CD4-positive, alpha-beta memory T cell (primary cell): ENCODE data around the gene TMEM119. TPM values are rescaled to one million over a fixed set of nuclear protein-coding genes. Genes with fewer than 3 reads are reported as not detected.
A peak's percentile ranks its signal among the peaks of the same experiment; 100 is the strongest.

Experiments
- CTCF ChIA-PET: fragments of 350-600 bp; sonication (Branson Sonifier 250); formaldehyde crosslinking; loops from one replicate; lab custom pipeline; 2021; ENCODE audit warnings: inconsistent platforms; ENCODE audit not compliant: partially characterized antibody; lab: Charles Lee
- POLR2A ChIA-PET: fragments of 350-600 bp; sonication (Branson Sonifier 250); formaldehyde crosslinking; loops from one replicate; lab custom pipeline; 2021; ENCODE audit not compliant: partially characterized antibody; lab: Charles Lee
- DNase-seq, 5 donors: peaks; one replicate each; pipeline versions ENCODE4 v3.0.0 to v3.0.0-alpha.2; 2020 to 2022; ENCODE audit warnings: mixed read lengths in 1 of 5
- H3K27ac ChIP-seq: one replicate; pipeline ENCODE4 v1.7.0; 2013; ENCODE audit warnings: low read depth, low read length
- H3K27me3 ChIP-seq: 2 replicates; pipeline ENCODE4 v1.7.0; 2013; ENCODE audit warnings: mild to moderate bottlenecking, low read length, moderate library complexity; ENCODE audit not compliant: insufficient read depth
- H3K36me3 ChIP-seq: 2 replicates; pipeline ENCODE4 v1.7.0; 2013; ENCODE audit warnings: mild to moderate bottlenecking, low read length, moderate library complexity; ENCODE audit not compliant: insufficient read depth
- H3K4me1 ChIP-seq: 2 replicates; pipeline ENCODE4 v1.7.0; 2013; ENCODE audit warnings: mild to moderate bottlenecking, low read length, moderate library complexity; ENCODE audit not compliant: insufficient read depth
- H3K4me3 ChIP-seq, 2 donors: one replicate each; pipeline ENCODE4 v1.7.0; 2013; ENCODE audit warnings: low read length in 2 of 2, mild to moderate bottlenecking in 1 of 2
- H3K9me3 ChIP-seq, 2 donors: one replicate each; pipeline ENCODE4 v1.7.0; 2013; ENCODE audit warnings: low read length in 2 of 2, control low read depth in 1 of 2; ENCODE audit not compliant: control insufficient read depth in 1 of 2
- H3K27ac Mint-ChIP-seq, 7 donors: one replicate each; pipeline ENCODE4 v1.8.0; 2020 to 2021; ENCODE audit warnings: mixed read lengths in 7 of 7, mild to moderate bottlenecking in 6 of 7, inconsistent platforms in 3 of 7, moderate library complexity in 3 of 7
- H3K27me3 Mint-ChIP-seq, 2 donors: one replicate each; pipeline ENCODE4 v1.8.0; 2020 to 2021; ENCODE audit warnings: mixed read lengths in 2 of 2
- H3K36me3 Mint-ChIP-seq, 2 donors: one replicate each; pipeline ENCODE4 v1.8.0; 2020 to 2021; ENCODE audit warnings: mixed read lengths in 2 of 2, inconsistent platforms in 1 of 2, mild to moderate bottlenecking in 1 of 2
- H3K4me1 Mint-ChIP-seq, 4 donors: one replicate each; pipeline ENCODE4 v1.8.0; 2020 to 2021; ENCODE audit warnings: mixed read lengths in 4 of 4, mild to moderate bottlenecking in 1 of 4
- H3K4me3 Mint-ChIP-seq, 8 donors: one replicate each; pipeline ENCODE4 v1.8.0; 2020 to 2021; ENCODE audit warnings: mixed read lengths in 8 of 8, mild to moderate bottlenecking in 7 of 8, moderate library complexity in 6 of 8, inconsistent platforms in 3 of 8
- H3K9me3 Mint-ChIP-seq, 8 donors: one replicate each; pipeline ENCODE4 v1.8.0; 2020 to 2021; ENCODE audit warnings: mixed read lengths in 8 of 8, mild to moderate bottlenecking in 5 of 8, inconsistent platforms in 3 of 8, moderate library complexity in 1 of 8
- intact Hi-C: fragments of 100-400 bp; cut with micrococcal nuclease; formaldehyde crosslinking; loops from one replicate; pipeline ENCODE4 v1.15.1; 2023
- polyA plus RNA-seq, 2 donors: library from polyadenylated mRNA; unstranded; fragments of 300-500 nt; fragmentation: Illumina TruSeq; gene quantifications; one replicate each; pipeline ENCODE4 v1.2.3, GENCODE V29; 2021
- total RNA-seq, 2 experiments: library from RNA; stranded (reverse); gene quantifications; one replicate each; pipeline ENCODE4 v1.2.3, GENCODE V29; 2021

TMEM119 gene
- total and polyA plus RNA-seq, 4 experiments from 2014 or later, result 0.30 to 0.58 (median 0.42) TPM; not detected in 1

GRCh38 chr12:108572166-108572790, 25.6 kb downstream of the TMEM119 start:
- POLR2A ChIA-PET, result interaction anchor here (3.3 to 14.6 kb wide), 2 partner anchors 10 to 62 kb away, joined by 14 to 245 read pairs; partner anchors contain the start of genes ISCU, SART3 and SELPLG
- no peaks in the 10 kb centered on the region for H3K27me3 ChIP-seq
- Mint-ChIP-seq H3K9me3 (no peaks in the 10 kb centered on the region), H3K27ac (peak overlapping the region; percentile 45 to 91 (median 84)), H3K36me3 (peaks cover 20 to 27% of the 10 kb centered on the region in 2 donors), H3K4me1 (peaks cover 42 to 79% (median 65%) of the 10 kb centered on the region in 4 donors), H3K27me3 (no peaks in the 10 kb centered on the region), H3K4me3 (peak overlapping the region in 4 of 8 donors; percentile 2 to 29 (median 7))
- CTCF ChIA-PET, result interaction anchor here (1.1 to 17.1 kb wide), 5 partner anchors 8 to 232 kb away, joined by 3 to 339 read pairs (median 8); partner anchors contain the start of gene ISCU
- peaks cover 7% of the 10 kb centered on the region for H3K36me3 ChIP-seq
- H3K4me3 ChIP-seq, result no peak overlapping the region
- peak overlapping the region; percentile 16 for H3K27ac ChIP-seq
- H3K9me3 ChIP-seq, result no peaks in the 10 kb centered on the region
- intact Hi-C loops, result no loop called here
- peaks cover 82% of the 10 kb centered on the region for H3K4me1 ChIP-seq
- DNase-seq, result no peak

GRCh38 chr12:108571609-108572165, 26.2 kb downstream of the TMEM119 start:
- Histone ChIP-seq H3K9me3 (no peaks in the 10 kb centered on the region), H3K27me3 (no peaks in the 10 kb centered on the region), H3K4me3 (no peak overlapping the region), H3K4me1 (peaks cover 83% of the 10 kb centered on the region), H3K36me3 (peaks cover 13% of the 10 kb centered on the region), H3K27ac (peak overlapping the region; percentile 16)
- Mint-ChIP-seq H3K9me3 (no peaks in the 10 kb centered on the region), H3K27me3 (no peaks in the 10 kb centered on the region), H3K4me3 (no peak overlapping the region), H3K4me1 (peaks cover 42 to 82% (median 69%) of the 10 kb centered on the region in 4 donors), H3K27ac (peak overlapping the region; percentile 16 to 91 (median 88)), H3K36me3 (peaks cover 26 to 33% of the 10 kb centered on the region in 2 donors)
- intact Hi-C loops, result no loop called here
- CTCF ChIA-PET, result interaction anchor here (1.3 to 17.1 kb wide), 7 partner anchors 8 to 382 kb away, joined by 3 to 339 read pairs (median 8); partner anchors contain the start of genes ISCU and SART3
- POLR2A ChIA-PET, result interaction anchor here (1.5 to 14.6 kb wide), 2 partner anchors 9 to 63 kb away, joined by 4 to 245 read pairs; partner anchors contain the start of genes ISCU and SELPLG
- no peak for DNase-seq

DNA sequence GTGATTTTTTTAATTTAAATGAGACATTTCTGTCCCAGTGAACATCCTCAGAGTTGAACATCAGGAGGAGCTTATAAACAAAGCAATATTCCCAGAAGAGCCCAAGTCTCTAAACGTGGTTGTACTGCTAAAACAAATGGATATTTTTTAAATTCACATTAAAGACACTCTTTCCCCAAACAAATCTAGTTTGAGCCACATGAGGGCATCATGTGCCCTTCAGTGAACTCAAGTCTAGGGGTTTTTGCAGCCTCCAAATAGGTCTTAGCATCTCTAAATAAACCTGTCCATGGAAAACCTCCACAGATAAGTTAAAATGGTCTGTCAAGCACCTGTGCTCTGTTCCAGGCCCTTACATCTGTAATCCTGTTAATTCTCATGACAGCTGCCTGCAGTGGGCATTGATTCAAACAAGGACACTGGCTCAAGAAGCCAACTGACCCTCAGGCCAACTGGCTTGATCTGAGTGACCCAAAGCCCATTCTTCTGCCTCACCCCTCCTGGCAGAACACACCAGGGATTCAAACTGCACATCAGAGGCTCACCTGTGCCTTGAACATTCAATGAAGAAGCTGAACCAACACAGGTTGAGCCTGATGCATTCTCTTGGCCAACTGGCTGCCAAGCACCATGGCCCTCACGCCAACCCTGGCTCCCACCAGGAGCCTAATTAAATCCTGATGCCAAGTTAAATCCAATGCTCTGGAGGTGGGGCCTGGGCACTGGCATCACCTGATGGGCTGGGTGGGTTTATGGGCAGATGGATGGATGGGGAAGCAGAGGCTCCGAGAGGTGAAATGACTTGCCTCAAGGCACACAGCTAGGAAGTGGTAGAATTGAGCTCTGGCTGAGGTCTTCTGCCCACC, 26.9 kb downstream of the TMEM119 start:
- no peaks in the 10 kb centered on the region for H3K9me3 ChIP-seq
- Mint-ChIP-seq H3K4me1 (peaks cover 44 to 88% (median 69%) of the 10 kb centered on the region in 4 donors), H3K4me3 (peak overlapping the region in 1 of 8 donors; percentile 17), H3K36me3 (peaks cover 33 to 40% of the 10 kb centered on the region in 2 donors), H3K9me3 (no peaks in the 10 kb centered on the region), H3K27me3 (no peaks in the 10 kb centered on the region), H3K27ac (peak overlapping the region; percentile 64 to 98 (median 88))
- DNase-seq, result peak in 3 of 5 donors; percentile 9 to 20 (median 14)
- H3K27me3 ChIP-seq, result no peaks in the 10 kb centered on the region
- peaks cover 84% of the 10 kb centered on the region for H3K4me1 ChIP-seq
- H3K27ac ChIP-seq, result peak overlapping the region; percentile 33
- CTCF ChIA-PET, result interaction anchor here (1.0 to 17.1 kb wide), 6 partner anchors 10 to 383 kb away, joined by 3 to 339 read pairs (median 4); partner anchors contain the start of gene SART3
- intact Hi-C loops, result no loop called here
- POLR2A ChIA-PET, result interaction anchor here (0.7 to 14.6 kb wide), 5 partner anchors 8 to 63 kb away, joined by 3 to 245 read pairs (median 4); partner anchors contain the start of genes ISCU, SART3 and SELPLG
- no peak overlapping the region for H3K4me3 ChIP-seq
- H3K36me3 ChIP-seq, result peaks cover 20% of the 10 kb centered on the region

GRCh38 chr12:108568338-108569154, 29.3 kb downstream of the TMEM119 start:
- Histone ChIP-seq H3K27me3 (no peaks in the 10 kb centered on the region), H3K9me3 (no peaks in the 10 kb centered on the region), H3K4me1 (peaks cover 81% of the 10 kb centered on the region), H3K27ac (peak overlapping the region; percentile 52), H3K36me3 (peaks cover 38% of the 10 kb centered on the region), H3K4me3 (peak overlapping the region in 1 of 2 donors; percentile 11)
- Mint-ChIP-seq H3K4me3 (peak overlapping the region; percentile 68 to 88 (median 82)), H3K4me1 (peaks cover 45 to 88% (median 65%) of the 10 kb centered on the region in 4 donors), H3K27ac (peak overlapping the region; percentile 87 to 99 (median 98)), H3K9me3 (no peaks in the 10 kb centered on the region), H3K36me3 (peaks cover 43 to 54% of the 10 kb centered on the region in 2 donors), H3K27me3 (no peaks in the 10 kb centered on the region)
- intact Hi-C loops, result loop anchor here (1.0 to 10.0 kb wide), 2 partner anchors 50 to 586 kb away; no protein-coding TSS in a partner anchor
- POLR2A ChIA-PET, result interaction anchor here (0.7 to 14.6 kb wide), 10 partner anchors 8 to 270 kb away, joined by 3 to 245 read pairs (median 4); partner anchors contain the start of genes SART3 and SELPLG
- CTCF ChIA-PET, result interaction anchor here (0.8 to 17.1 kb wide), 9 partner anchors 9 to 485 kb away, joined by 3 to 339 read pairs (median 8); no protein-coding TSS in a partner anchor
- DNase-seq, result peak; percentile 78 to 86 (median 86)

DNA sequence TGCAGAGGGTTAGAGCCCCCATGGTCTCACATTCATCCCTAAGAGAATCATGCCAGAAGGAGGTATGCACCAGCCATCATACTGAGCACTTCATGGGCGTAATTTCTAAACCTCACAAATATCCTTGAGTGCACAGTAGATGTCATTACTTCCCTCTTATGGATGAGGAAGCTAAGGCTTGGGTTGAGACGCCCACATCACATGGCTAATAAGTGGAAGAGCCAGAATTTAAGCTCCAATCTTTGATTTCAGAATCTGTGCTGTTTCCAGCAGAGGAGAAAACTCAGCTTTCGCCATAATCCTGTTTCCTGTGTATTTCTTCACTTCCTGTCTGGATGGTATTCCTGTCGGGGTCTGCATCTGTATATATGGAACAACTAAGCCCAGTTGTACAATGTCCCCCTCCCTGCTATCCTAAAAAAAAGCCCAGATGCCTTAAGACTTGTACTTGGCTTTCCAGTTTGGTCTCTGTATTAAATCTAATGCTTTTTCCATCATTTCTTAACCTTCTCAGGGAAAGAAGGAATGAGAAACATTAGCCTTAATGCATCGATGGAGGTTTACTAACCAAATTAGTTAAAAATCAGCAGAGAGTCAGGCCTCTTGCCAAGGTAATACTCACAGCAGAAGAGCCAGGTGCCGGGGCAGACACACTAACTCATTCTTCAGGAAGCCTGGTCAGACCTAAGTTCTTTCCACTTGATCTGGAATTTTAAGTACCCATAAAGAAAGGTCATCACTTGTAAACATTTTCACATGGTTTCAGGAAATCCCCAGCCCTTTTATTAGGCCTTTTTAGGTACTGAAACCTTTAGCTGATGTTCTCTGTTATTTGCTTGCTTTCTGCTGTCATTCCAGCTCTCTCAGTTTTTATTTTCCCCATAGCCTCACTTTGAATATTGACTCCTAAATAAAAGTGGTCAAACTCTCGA, 30.2 kb downstream of the TMEM119 start:
- Mint-ChIP-seq H3K36me3 (peaks cover 43 to 61% of the 10 kb centered on the region in 2 donors), H3K4me3 (peak overlapping the region in 4 of 8 donors; percentile 83 to 88 (median 84)), H3K27me3 (no peaks in the 10 kb centered on the region), H3K27ac (peak overlapping the region; percentile 87 to 99 (median 98)), H3K9me3 (no peaks in the 10 kb centered on the region), H3K4me1 (peaks cover 39 to 86% (median 66%) of the 10 kb centered on the region in 4 donors)
- POLR2A ChIA-PET, result interaction anchor here (1.0 to 14.6 kb wide), 7 partner anchors 12 to 271 kb away, joined by 3 to 245 read pairs (median 3); partner anchors contain the start of gene SELPLG
- Histone ChIP-seq H3K9me3 (no peaks in the 10 kb centered on the region), H3K4me1 (peaks cover 80% of the 10 kb centered on the region), H3K36me3 (peaks cover 38% of the 10 kb centered on the region), H3K27ac (peak overlapping the region; percentile 52), H3K4me3 (peak overlapping the region in 1 of 2 donors; percentile 11), H3K27me3 (no peaks in the 10 kb centered on the region)
- DNase-seq, result no peak
- CTCF ChIA-PET, result interaction anchor here (0.8 to 17.1 kb wide), 10 partner anchors 10 to 486 kb away, joined by 3 to 339 read pairs (median 10); partner anchors contain the start of gene SELPLG
- intact Hi-C loops, result loop anchor here (1.0 to 10.0 kb wide), 2 partner anchors 51 to 587 kb away; no protein-coding TSS in a partner anchor
